Progenitor cell of endocrine pancreas (in vitro differentiated cells): ENCODE measurements around the gene E2F1. TPM values are rescaled to one million over a fixed set of nuclear protein-coding genes. Genes with fewer than 3 reads are reported as not detected.

Experiments
- DNase-seq: peaks from one replicate; pipeline ENCODE4 v3.0.0; 2021; ENCODE audit warnings: low spot score; ENCODE audit not compliant: unreplicated experiment
- H3K27ac Mint-ChIP-seq: 2 replicates; pipeline ENCODE4 v1.8.0; 2021; ENCODE audit warnings: mild to moderate bottlenecking, moderate library complexity, mixed read lengths
- H3K27me3 Mint-ChIP-seq: 2 replicates; pipeline ENCODE4 v1.8.0; 2021; ENCODE audit warnings: mixed read lengths
- H3K36me3 Mint-ChIP-seq: 2 replicates; pipeline ENCODE4 v1.8.0; 2022; ENCODE audit warnings: mixed read lengths; ENCODE audit not compliant: insufficient read depth
- H3K4me1 Mint-ChIP-seq: 2 replicates; pipeline ENCODE4 v1.8.0; 2021; ENCODE audit warnings: low read depth, mixed read lengths
- H3K4me3 Mint-ChIP-seq: 2 replicates; pipeline ENCODE4 v1.8.0; 2021; ENCODE audit warnings: low read depth, mild to moderate bottlenecking, moderate library complexity, mixed read lengths
- H3K9me3 Mint-ChIP-seq: 2 replicates; pipeline ENCODE4 v1.8.0; 2021; ENCODE audit warnings: low read depth, mixed read lengths
- CTCF ChIP-seq: fragments of 200-600 bp; sonication (generic); IDR thresholded peaks from one replicate; pipeline ENCODE4 v1.5.0; 2021; ENCODE audit warnings: antibody characterized with exemption, mild to moderate bottlenecking; ENCODE audit not compliant: unreplicated experiment
- total RNA-seq: library from RNA; stranded (reverse); gene quantifications from 2 replicates; pipeline ENCODE4 v1.2.1, GENCODE V29; 2021

Gene E2F1
- total RNA-seq, 1 donor from 2014 or later: 26.5 TPM

DNA sequence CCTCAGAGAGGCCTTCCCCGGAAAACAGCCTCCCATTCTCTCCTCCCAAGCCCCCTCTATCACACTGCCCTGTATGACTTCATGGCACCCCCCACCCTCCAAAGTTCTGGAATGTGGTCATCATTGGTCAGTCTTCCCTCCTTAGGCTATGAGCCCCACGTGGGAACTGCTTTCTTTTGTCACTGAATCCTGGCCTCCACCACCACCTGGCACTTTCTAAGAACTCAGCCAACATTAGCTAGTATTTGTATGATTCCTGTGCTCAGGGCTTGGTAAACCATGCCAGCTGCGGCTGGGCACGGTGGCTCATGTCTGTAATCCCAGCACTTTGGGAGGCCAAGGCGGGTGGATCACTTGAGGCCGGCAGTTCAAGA lies 8.4 kb upstream of the E2F1 start:
- DNase-seq: no peak
- H3K4me1 Mint-ChIP-seq: peaks cover 6% of the 10 kb centered on the region
- peaks cover 4% of the 10 kb centered on the region for H3K36me3 Mint-ChIP-seq
- H3K27ac Mint-ChIP-seq: peak overlapping the region; percentile 91
- H3K27me3 Mint-ChIP-seq: no peaks in the 10 kb centered on the region
- TF ChIP-seq CTCF: no peak
- no peak overlapping the region for H3K4me3 Mint-ChIP-seq
- no peaks in the 10 kb centered on the region for H3K9me3 Mint-ChIP-seq

DNA sequence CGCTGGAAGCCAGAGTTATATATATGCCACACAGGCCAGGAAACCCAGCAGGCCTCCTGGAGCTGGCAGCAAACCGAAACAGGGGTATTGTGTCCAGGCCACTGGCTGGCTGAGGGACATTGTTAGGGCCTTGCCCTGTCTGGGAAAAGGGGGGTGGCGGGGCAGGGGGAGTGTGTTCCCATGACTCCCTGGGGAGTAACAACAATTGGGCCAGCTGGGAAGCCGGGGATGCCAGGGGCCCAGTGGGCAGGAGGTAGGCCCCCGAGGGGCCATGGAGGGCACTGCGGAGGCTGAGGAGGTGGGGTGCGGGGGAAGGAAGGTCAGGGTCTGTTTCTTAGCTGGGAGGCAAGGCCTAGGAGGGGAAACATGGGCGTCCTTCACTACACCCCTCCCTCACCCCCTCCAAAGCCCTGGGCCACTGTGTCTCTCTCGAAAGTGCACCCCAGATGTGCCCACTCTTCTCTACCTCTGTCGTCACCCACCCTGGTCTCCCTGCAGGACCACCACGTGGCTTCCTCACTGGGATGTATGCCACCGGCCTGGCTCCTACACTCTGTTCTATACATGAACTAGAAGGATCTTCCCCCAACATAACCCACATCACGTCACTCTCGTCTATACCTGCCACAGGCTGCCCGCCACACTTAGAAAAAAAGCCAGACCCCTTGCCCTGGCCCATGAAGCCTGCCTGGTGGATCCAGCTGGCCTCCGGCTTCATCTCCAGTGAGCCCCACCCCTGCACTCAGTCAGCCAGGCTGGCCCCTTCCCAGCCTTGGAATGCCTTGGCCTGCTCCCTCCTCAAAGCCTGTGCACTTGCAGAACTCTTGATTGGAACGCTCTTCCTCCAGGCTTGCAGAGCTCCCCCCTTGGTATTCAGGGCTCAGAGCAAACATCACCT lies 7.8 kb upstream of the E2F1 start:
- Mint-ChIP-seq H3K27ac (peak overlapping the region; percentile 91), H3K27me3 (no peaks in the 10 kb centered on the region), H3K4me3 (no peak overlapping the region), H3K4me1 (peaks cover 8% of the 10 kb centered on the region), H3K9me3 (no peaks in the 10 kb centered on the region), H3K36me3 (peaks cover 3% of the 10 kb centered on the region)
- no peak for DNase-seq
- TF ChIP-seq CTCF: peak; percentile 6

GRCh38 chr20:33693289-33693688 lies 7.1 kb upstream of the E2F1 start:
- no peaks in the 10 kb centered on the region for H3K27me3 Mint-ChIP-seq
- no peak overlapping the region for H3K27ac Mint-ChIP-seq
- no peaks in the 10 kb centered on the region for H3K9me3 Mint-ChIP-seq
- DNase-seq: no peak
- no peak for TF ChIP-seq CTCF
- peaks cover 13% of the 10 kb centered on the region for H3K4me1 Mint-ChIP-seq
- peaks cover 3% of the 10 kb centered on the region for H3K36me3 Mint-ChIP-seq
- H3K4me3 Mint-ChIP-seq: no peak overlapping the region

GRCh38 chr20:33689973-33690372 lies 3.8 kb upstream of the E2F1 start:
- Mint-ChIP-seq H3K4me3 (no peak overlapping the region), H3K36me3 (no peaks in the 10 kb centered on the region), H3K9me3 (no peaks in the 10 kb centered on the region), H3K4me1 (peaks cover 20% of the 10 kb centered on the region), H3K27ac (no peak overlapping the region), H3K27me3 (no peaks in the 10 kb centered on the region)
- no peak for TF ChIP-seq CTCF
- DNase-seq: no peak

DNA sequence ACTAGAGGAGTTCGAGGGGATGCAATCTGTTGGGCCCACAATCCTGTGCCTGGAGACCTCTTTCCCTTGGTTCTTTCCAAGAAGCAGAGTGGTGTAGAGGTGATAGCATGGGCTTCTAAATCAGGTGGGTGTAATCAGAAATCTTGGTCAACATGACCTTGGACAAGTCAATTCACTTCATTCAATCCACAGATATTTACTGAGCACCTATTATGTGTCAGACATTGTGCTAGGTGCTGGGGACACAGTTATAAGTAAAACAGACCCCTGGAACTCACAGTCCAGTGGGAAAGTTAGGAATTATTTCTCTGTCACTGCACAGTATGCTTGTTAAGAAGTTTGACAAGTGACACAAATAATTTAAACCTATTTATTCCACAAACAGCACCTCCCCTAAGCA lies 3.3 kb upstream of the E2F1 start:
- DNase-seq: no peak
- H3K9me3 Mint-ChIP-seq: no peaks in the 10 kb centered on the region
- peaks cover 22% of the 10 kb centered on the region for H3K4me1 Mint-ChIP-seq
- H3K4me3 Mint-ChIP-seq: no peak overlapping the region
- TF ChIP-seq CTCF: no peak
- H3K27me3 Mint-ChIP-seq: no peaks in the 10 kb centered on the region
- H3K36me3 Mint-ChIP-seq: peaks cover 2% of the 10 kb centered on the region
- no peak overlapping the region for H3K27ac Mint-ChIP-seq
